Measurements from ENCODE around the gene FOCAD.

Gene FOCAD

GRCh38 chr9:20925256-20926045 is 241.4 kb downstream of the FOCAD start:
- Histone ChIP-seq H3K4me3 (ENCODE audit: extremely low read depth, insufficient read depth, low read length, poor library complexity, severe bottlenecking) (no peak overlapping the region), H3K36me3 (ENCODE audit: control insufficient read depth, insufficient read depth, low read length) (peaks cover 17% of the 10 kb centered on the region)

GRCh38 chr9:20929276-20929675 is 245.2 kb downstream of the FOCAD start:
- Histone ChIP-seq H3K9me3 (ENCODE audit: control insufficient read depth, low read length) (no peaks in the 10 kb centered on the region), H3K4me3 (ENCODE audit: extremely low read depth, insufficient read depth, low read length, poor library complexity, severe bottlenecking) (no peak overlapping the region), H3K4me1 (ENCODE audit: control insufficient read depth, insufficient read depth, low read length, poor library complexity, severe bottlenecking) (no peaks in the 10 kb centered on the region), H3K36me3 (ENCODE audit: control insufficient read depth, insufficient read depth, low read length) (peaks cover 29% of the 10 kb centered on the region), H3K27ac (ENCODE audit: low read depth, low read length, severe bottlenecking) (no peak overlapping the region)
- WGBS, 2 experiments (ENCODE audit: insufficient coverage in 2 of 2): 81 to 95% methylated on average over 3 to 4 of the region's 5 CpGs

More at GRCh38 chr9:20925256-20926045, 241.4 kb downstream of the FOCAD start:
- no CpG with 5 or more reads among the region's 1 CpG for WGBS, 2 experiments (ENCODE audit: insufficient coverage in 2 of 2)
- H3K27ac ChIP-seq (ENCODE audit: low read depth, low read length, severe bottlenecking): no peak overlapping the region
- no peaks in the 10 kb centered on the region for H3K4me1 ChIP-seq (ENCODE audit: control insufficient read depth, insufficient read depth, low read length, poor library complexity, severe bottlenecking)
- H3K9me3 ChIP-seq (ENCODE audit: control insufficient read depth, low read length): no peaks in the 10 kb centered on the region

DNA sequence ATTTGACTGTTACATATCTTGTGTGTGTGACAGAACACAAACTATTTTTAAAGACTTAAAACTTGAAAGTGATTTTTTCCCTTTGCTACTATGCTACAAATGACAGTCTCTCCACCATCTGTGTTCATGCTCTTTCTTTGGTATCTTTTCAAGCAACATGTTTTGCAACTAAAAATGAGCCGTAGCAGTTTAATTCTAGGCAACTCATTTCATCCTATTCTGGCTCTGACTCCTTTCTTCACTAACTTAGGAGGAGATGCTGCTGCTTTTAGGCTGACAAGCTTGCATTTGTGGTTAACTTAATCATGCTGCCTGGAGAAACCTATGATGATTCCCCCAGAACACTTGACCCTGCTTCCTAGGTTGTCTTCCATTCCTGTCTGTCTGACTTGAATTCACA is 246.8 kb downstream of the FOCAD start:
- no peak overlapping the region for H3K27ac ChIP-seq (ENCODE audit: low read depth, low read length, severe bottlenecking)
- H3K36me3 ChIP-seq (ENCODE audit: control insufficient read depth, insufficient read depth, low read length): peaks cover 42% of the 10 kb centered on the region
- no peaks in the 10 kb centered on the region for H3K9me3 ChIP-seq (ENCODE audit: control insufficient read depth, low read length)
- no peaks in the 10 kb centered on the region for H3K4me1 ChIP-seq (ENCODE audit: control insufficient read depth, insufficient read depth, low read length, poor library complexity, severe bottlenecking)
- H3K4me3 ChIP-seq (ENCODE audit: extremely low read depth, insufficient read depth, low read length, poor library complexity, severe bottlenecking): no peak overlapping the region
- WGBS, 2 experiments (ENCODE audit: insufficient coverage in 2 of 2): 90 to 92% methylated on average over 1 of the region's 1 CpG

DNA sequence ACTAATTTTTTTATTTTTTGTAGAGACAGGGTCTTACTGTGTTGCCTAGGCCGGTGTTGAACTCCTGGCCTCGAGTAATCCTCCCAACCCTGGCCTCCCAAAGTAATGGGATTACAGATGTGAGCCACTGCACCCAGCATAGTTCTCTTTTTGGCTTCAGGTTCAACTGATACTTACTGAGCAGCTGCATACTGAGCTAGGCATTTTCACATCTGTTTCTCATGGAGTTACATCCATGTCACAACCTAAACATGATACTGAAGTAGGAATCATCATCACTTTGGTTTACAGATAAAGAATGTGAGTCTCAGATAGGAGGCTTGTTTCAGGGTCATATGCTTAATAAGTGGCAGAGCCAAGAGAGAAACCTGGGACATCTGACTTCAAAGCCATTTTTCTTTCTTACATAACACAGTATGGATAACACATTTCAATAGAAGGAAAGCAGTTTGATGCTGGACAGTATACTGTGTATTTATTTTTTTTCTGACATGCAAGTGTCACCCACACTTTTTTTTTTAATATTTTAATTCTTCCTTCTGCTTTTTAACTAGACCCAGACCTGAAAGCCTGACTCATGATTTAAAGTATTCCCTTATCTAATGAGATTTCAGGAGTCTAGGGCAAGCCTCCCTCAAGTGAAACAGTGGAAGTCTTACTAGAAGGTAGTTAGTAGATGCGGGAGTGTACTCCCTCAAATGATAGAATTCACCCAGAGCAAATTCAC is 256.6 kb downstream of the FOCAD start:
- H3K9me3 ChIP-seq (ENCODE audit: control insufficient read depth, low read length): no peaks in the 10 kb centered on the region
- no peak overlapping the region for H3K4me3 ChIP-seq (ENCODE audit: extremely low read depth, insufficient read depth, low read length, poor library complexity, severe bottlenecking)
- 80 to 87% methylated on average over 1 to 2 of the region's 3 CpGs for WGBS, 2 experiments (ENCODE audit: insufficient coverage in 2 of 2)

GRCh38 chr9:20941174-20941690 is 257.2 kb downstream of the FOCAD start:
- H3K27ac ChIP-seq (ENCODE audit: low read depth, low read length, severe bottlenecking): no peak overlapping the region
- no peaks in the 10 kb centered on the region for H3K4me1 ChIP-seq (ENCODE audit: control insufficient read depth, insufficient read depth, low read length, poor library complexity, severe bottlenecking)
- 7 to 13% methylated on average over 3 to 6 of the region's 7 CpGs for WGBS, 2 experiments (ENCODE audit: insufficient coverage in 2 of 2)
- no peaks in the 10 kb centered on the region for H3K9me3 ChIP-seq (ENCODE audit: control insufficient read depth, low read length)
- H3K4me3 ChIP-seq (ENCODE audit: extremely low read depth, insufficient read depth, low read length, poor library complexity, severe bottlenecking): no peak overlapping the region
- H3K36me3 ChIP-seq (ENCODE audit: control insufficient read depth, insufficient read depth, low read length): peaks cover 14% of the 10 kb centered on the region

More for the DNA sequence above, 256.6 kb downstream of the FOCAD start:
- Histone ChIP-seq H3K27ac (ENCODE audit: low read depth, low read length, severe bottlenecking) (no peak overlapping the region), H3K36me3 (ENCODE audit: control insufficient read depth, insufficient read depth, low read length) (peaks cover 14% of the 10 kb centered on the region), H3K4me1 (ENCODE audit: control insufficient read depth, insufficient read depth, low read length, poor library complexity, severe bottlenecking) (no peaks in the 10 kb centered on the region)

DNA sequence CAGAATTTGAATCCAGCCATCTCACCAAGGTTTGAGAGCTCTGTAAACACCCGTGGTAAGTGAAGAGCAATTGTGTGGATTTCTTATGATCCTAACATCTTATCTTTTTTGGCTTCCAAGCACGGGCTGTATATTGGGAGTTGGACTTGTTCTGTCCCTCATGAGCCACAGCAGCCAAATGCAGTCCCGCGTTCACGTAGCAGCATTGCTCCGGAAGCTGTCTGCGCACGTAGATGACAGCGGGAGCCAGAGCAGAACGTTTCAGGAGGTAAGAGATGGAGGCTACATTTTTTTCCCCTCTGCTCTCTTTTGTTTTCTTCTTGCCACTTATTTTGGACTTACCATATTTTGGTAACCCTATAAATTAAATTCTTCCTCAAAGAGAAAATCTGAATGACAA is 260.4 kb downstream of the FOCAD start:
- WGBS, 2 experiments (ENCODE audit: insufficient coverage in 2 of 2): 91 to 97% methylated on average over 6 to 7 of the region's 10 CpGs
- H3K9me3 ChIP-seq (ENCODE audit: control insufficient read depth, low read length): no peaks in the 10 kb centered on the region
- peaks cover 15% of the 10 kb centered on the region for H3K36me3 ChIP-seq (ENCODE audit: control insufficient read depth, insufficient read depth, low read length)
- no peak overlapping the region for H3K4me3 ChIP-seq (ENCODE audit: extremely low read depth, insufficient read depth, low read length, poor library complexity, severe bottlenecking)
- no peaks in the 10 kb centered on the region for H3K4me1 ChIP-seq (ENCODE audit: control insufficient read depth, insufficient read depth, low read length, poor library complexity, severe bottlenecking)
- H3K27ac ChIP-seq (ENCODE audit: low read depth, low read length, severe bottlenecking): no peak overlapping the region

GRCh38 chr9:20945269-20945668 is 261.2 kb downstream of the FOCAD start:
- peaks cover 15% of the 10 kb centered on the region for H3K36me3 ChIP-seq (ENCODE audit: control insufficient read depth, insufficient read depth, low read length)
- H3K9me3 ChIP-seq (ENCODE audit: control insufficient read depth, low read length): no peaks in the 10 kb centered on the region
- H3K4me3 ChIP-seq (ENCODE audit: extremely low read depth, insufficient read depth, low read length, poor library complexity, severe bottlenecking): no peak overlapping the region
- WGBS, 2 experiments (ENCODE audit: insufficient coverage in 2 of 2): 100% methylated on average over 1 of the region's 3 CpGs; no CpG with 5 or more reads in 1 of the 2 experiments
- H3K27ac ChIP-seq (ENCODE audit: low read depth, low read length, severe bottlenecking): no peak overlapping the region
- no peaks in the 10 kb centered on the region for H3K4me1 ChIP-seq (ENCODE audit: control insufficient read depth, insufficient read depth, low read length, poor library complexity, severe bottlenecking)

- Histone ChIP-seq H3K4me3 (ENCODE audit: extremely low read depth, insufficient read depth, low read length, poor library complexity, severe bottlenecking) (no peak overlapping the region), H3K36me3 (ENCODE audit: control insufficient read depth, insufficient read depth, low read length) (peaks cover 15% of the 10 kb centered on the region), H3K27ac (ENCODE audit: low read depth, low read length, severe bottlenecking) (no peak overlapping the region), H3K4me1 (ENCODE audit: control insufficient read depth, insufficient read depth, low read length, poor library complexity, severe bottlenecking) (no peaks in the 10 kb centered on the region), H3K9me3 (ENCODE audit: control insufficient read depth, low read length) (no peaks in the 10 kb centered on the region)
- WGBS, 2 experiments (ENCODE audit: insufficient coverage in 2 of 2): 100% methylated on average over 1 of the region's 2 CpGs
Measured at GRCh38 chr9:20945856-20946255, 261.8 kb downstream of the FOCAD start.

DNA sequence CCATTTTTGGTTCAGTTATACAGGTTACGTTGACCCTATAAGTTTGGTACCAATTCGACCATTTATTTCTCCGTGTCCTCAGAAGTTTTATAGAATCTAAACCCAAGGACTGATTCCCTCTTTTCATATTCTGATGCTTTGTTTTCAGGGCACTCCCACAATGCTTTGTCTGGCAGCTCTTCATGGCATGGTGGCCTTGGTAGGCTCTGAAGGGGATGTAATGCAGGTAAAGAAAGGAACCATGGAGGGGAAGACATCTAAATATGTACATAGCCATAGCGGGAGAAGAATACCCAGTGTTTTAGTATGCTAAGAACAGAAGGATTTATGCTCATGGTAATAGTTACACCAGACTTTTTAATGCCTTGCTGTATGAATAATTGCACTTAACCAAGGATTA is 264.6 kb downstream of the FOCAD start:
- Histone ChIP-seq H3K4me3 (ENCODE audit: extremely low read depth, insufficient read depth, low read length, poor library complexity, severe bottlenecking) (no peak overlapping the region), H3K27ac (ENCODE audit: low read depth, low read length, severe bottlenecking) (no peak overlapping the region), H3K4me1 (ENCODE audit: control insufficient read depth, insufficient read depth, low read length, poor library complexity, severe bottlenecking) (no peaks in the 10 kb centered on the region), H3K9me3 (ENCODE audit: control insufficient read depth, low read length) (no peaks in the 10 kb centered on the region), H3K36me3 (ENCODE audit: control insufficient read depth, insufficient read depth, low read length) (peaks cover 34% of the 10 kb centered on the region)
- WGBS, 2 experiments (ENCODE audit: insufficient coverage in 2 of 2): 74 to 94% methylated on average over 2 to 4 of the region's 4 CpGs

- no peak overlapping the region for H3K27ac ChIP-seq (ENCODE audit: low read depth, low read length, severe bottlenecking)
- WGBS, 2 experiments (ENCODE audit: insufficient coverage in 2 of 2): 100% methylated on average over 1 to 2 of the region's 2 CpGs
- H3K36me3 ChIP-seq (ENCODE audit: control insufficient read depth, insufficient read depth, low read length): peaks cover 39% of the 10 kb centered on the region
- H3K4me1 ChIP-seq (ENCODE audit: control insufficient read depth, insufficient read depth, low read length, poor library complexity, severe bottlenecking): peaks cover 3% of the 10 kb centered on the region
- no peaks in the 10 kb centered on the region for H3K9me3 ChIP-seq (ENCODE audit: control insufficient read depth, low read length)
- no peak overlapping the region for H3K4me3 ChIP-seq (ENCODE audit: extremely low read depth, insufficient read depth, low read length, poor library complexity, severe bottlenecking)
Measured at GRCh38 chr9:20950707-20951106, 266.6 kb downstream of the FOCAD start.
